HG03097 (cell line): ENCODE measurements around the gene ANAPC1.
A peak's percentile ranks its signal among the peaks of the same experiment; 100 is the strongest.
"Not testable (repeated sequence)": the region's sequence is repeated elsewhere in the genome, so short reads cannot be mapped to it uniquely, and the experiment has no call there.

Experiments
- ATAC-seq: cut with Tn5 transposase; IDR thresholded peaks from one replicate; pipeline ENCODE4 v1.9.1; 2021; ENCODE audit not compliant: unreplicated experiment, low FRiP score

ANAPC1 gene

GRCh38 chr2:111904726-111905474 is 20.9 kb upstream of the ANAPC1 start:
- no peak for ATAC-seq

GRCh38 chr2:111903930-111904439 is 20.0 kb upstream of the ANAPC1 start:
- ATAC-seq, result no peak

GRCh38 chr2:111903516-111903915 is 19.5 kb upstream of the ANAPC1 start:
- ATAC-seq, result no peak

- no peak for ATAC-seq
These were observed 16.9 kb upstream of the ANAPC1 start for GRCh38 chr2:111900859-111901258.

- no peak for ATAC-seq
These were observed 14.9 kb upstream of the ANAPC1 start for GRCh38 chr2:111898703-111899514.

- no peak for ATAC-seq
These were observed 14.1 kb upstream of the ANAPC1 start, which contains the start of gene MERTK for GRCh38 chr2:111897924-111898702. Gene MERTK, plus strand, starts transcription at chr2:111898607. Its CDS starts 129 bp downstream, at chr2:111898736.

GRCh38 chr2:111897630-111897923 is 13.6 kb upstream of the ANAPC1 start:
- ATAC-seq, result no peak

- no peak for ATAC-seq
These were observed 12.6 kb upstream of the ANAPC1 start for GRCh38 chr2:111896576-111896975.

GRCh38 chr2:111896024-111896423 is 12.0 kb upstream of the ANAPC1 start:
- ATAC-seq, result no peak

GRCh38 chr2:111884592-111884964 is 585 bp upstream of the ANAPC1 start:
- peak; percentile 17 for ATAC-seq

GRCh38 chr2:111872806-111873205 is 11.2 kb downstream of the ANAPC1 start:
- ATAC-seq, result not testable (repeated sequence)

- not testable (repeated sequence) for ATAC-seq
These were observed 18.9 kb downstream of the ANAPC1 start for GRCh38 chr2:111865124-111865523.

- ATAC-seq, result not testable (repeated sequence)
These were observed 24.0 kb downstream of the ANAPC1 start for GRCh38 chr2:111860005-111860404.

- ATAC-seq, result not testable (repeated sequence)
These were observed 31.4 kb downstream of the ANAPC1 start for GRCh38 chr2:111852544-111852943.

GRCh38 chr2:111850646-111851045 is 33.3 kb downstream of the ANAPC1 start:
- not testable (repeated sequence) for ATAC-seq

- ATAC-seq, result not testable (repeated sequence)
These were observed 44.2 kb downstream of the ANAPC1 start for GRCh38 chr2:111839625-111840282.

GRCh38 chr2:111838992-111839391 is 45.0 kb downstream of the ANAPC1 start:
- ATAC-seq, result not testable (repeated sequence)

- not testable (repeated sequence) for ATAC-seq
These were observed 49.8 kb downstream of the ANAPC1 start for GRCh38 chr2:111834221-111834620.

- not testable (repeated sequence) for ATAC-seq
These were observed 53.5 kb downstream of the ANAPC1 start for GRCh38 chr2:111830479-111830878.

GRCh38 chr2:111828217-111828766 is 55.7 kb downstream of the ANAPC1 start:
- ATAC-seq, result not testable (repeated sequence)
